Common myeloid progenitor, CD34-positive (primary cell): ENCODE data around the gene HTRA2.

Experiments
- CTCF ChIA-PET: fragments of 350-600 bp; sonication (Branson Sonifier 250); formaldehyde crosslinking; loops from one replicate; lab custom pipeline; 2021; ENCODE audit warnings: antibody characterized with exemption; lab: Charles Lee
- POLR2A ChIA-PET: fragments of 350-600 bp; sonication (Branson Sonifier 250); formaldehyde crosslinking; loops from one replicate; lab custom pipeline; 2021; ENCODE audit warnings: antibody characterized with exemption; lab: Charles Lee
- DNase-seq, 3 donors: peaks; one replicate each; pipeline versions ENCODE4 v3.0.0 to v3.0.0-alpha.2; 2013
- H3K27ac ChIP-seq, 2 experiments: 1 replicate in 1 of 2; 2 replicates in 1 of 2; pipeline ENCODE4 v1.7.0; 2013; ENCODE audit warnings: inconsistent platforms in 2 of 2, low read length in 2 of 2, mild to moderate bottlenecking in 2 of 2, low read depth in 1 of 2, moderate library complexity in 1 of 2; ENCODE audit not compliant: severe bottlenecking in 2 of 2, insufficient read depth in 1 of 2, poor library complexity in 1 of 2
- H3K27me3 ChIP-seq, 5 experiments: replicated peaks in 2 of 5; 1 replicate in 3 of 5; 2 replicates in 2 of 5; pipeline versions ENCODE4 v1.6.1 to v1.7.0; 2013; ENCODE audit warnings: low read length in 4 of 5, mild to moderate bottlenecking in 2 of 5, moderate library complexity in 2 of 5, inconsistent platforms in 1 of 5; ENCODE audit not compliant: insufficient read depth in 5 of 5, control insufficient read depth in 4 of 5
- H3K36me3 ChIP-seq, 4 experiments: 1 replicate in 2 of 4; 2 replicates in 2 of 4; pipeline versions ENCODE4 v1.6.1 to v1.7.0; 2013; ENCODE audit warnings: low read length in 3 of 4, control low read depth in 1 of 4, mild to moderate bottlenecking in 1 of 4; ENCODE audit not compliant: control insufficient read depth in 4 of 4, insufficient read depth in 4 of 4
- H3K4me1 ChIP-seq, 4 experiments: 1 replicate in 3 of 4; 2 replicates in 1 of 4; pipeline versions ENCODE4 v1.6.1 to v1.7.1; 2013; ENCODE audit warnings: low read length in 3 of 4, mild to moderate bottlenecking in 3 of 4, control low read depth in 1 of 4, inconsistent platforms in 1 of 4, moderate library complexity in 1 of 4; ENCODE audit not compliant: control insufficient read depth in 4 of 4, insufficient read depth in 4 of 4; ENCODE audit errors: control extremely low read depth in 1 of 4
- H3K4me3 ChIP-seq, 7 experiments: 1 replicate in 4 of 7; 2 replicates in 3 of 7; pipeline versions ENCODE4 v1.5.1 to v1.7.0; 2013; ENCODE audit warnings: mild to moderate bottlenecking in 7 of 7, low read length in 6 of 7, moderate library complexity in 6 of 7, inconsistent platforms in 2 of 7, low read depth in 2 of 7, control low read depth in 1 of 7; ENCODE audit not compliant: insufficient read depth in 4 of 7, control insufficient read depth in 1 of 7; ENCODE audit errors: extremely low read depth in 1 of 7
- H3K9me3 ChIP-seq, 5 experiments: 1 replicate in 4 of 5; 2 replicates in 1 of 5; pipeline versions ENCODE4 v1.6.1 to v1.7.1; 2013; ENCODE audit warnings: low read length in 4 of 5, mild to moderate bottlenecking in 2 of 5, inconsistent platforms in 1 of 5, low read depth in 1 of 5, moderate library complexity in 1 of 5; ENCODE audit not compliant: control insufficient read depth in 4 of 5, insufficient read depth in 2 of 5; ENCODE audit errors: control extremely low read depth in 1 of 5
- WGBS: methylation state at CpG from one replicate; pipeline ENCODE4 v1.1.5; 2013; ENCODE audit not compliant: insufficient coverage; 5-methylcytosine and 5-hydroxymethylcytosine counted together

The HTRA2 gene

DNA sequence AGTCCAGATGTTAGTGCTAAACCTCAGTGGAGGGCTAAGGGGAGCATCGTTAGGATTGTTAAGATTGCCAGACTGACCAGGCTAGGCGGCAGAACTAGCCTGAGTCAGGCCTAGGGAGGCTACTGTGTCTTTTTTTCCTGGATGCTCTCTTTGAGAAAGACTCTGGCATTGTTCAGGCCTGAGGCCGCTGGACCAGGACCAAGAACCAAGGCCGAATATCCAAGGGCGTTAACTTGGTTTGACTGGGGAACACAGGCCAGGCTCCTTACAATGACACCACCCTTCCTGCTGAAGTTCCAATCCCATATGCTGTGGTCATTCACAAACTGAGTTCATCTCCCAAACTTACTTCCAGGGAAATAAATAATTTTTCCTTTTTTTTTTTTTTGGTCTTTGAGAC lies 10.6 kb downstream of the HTRA2 start:
- POLR2A ChIA-PET: no interaction called here
- peaks cover 0 to 3% (median 0%) of the 10 kb centered on the region in 4 experiments for H3K36me3 ChIP-seq
- H3K9me3 ChIP-seq: no peaks in the 10 kb centered on the region
- H3K27ac ChIP-seq: no peak overlapping the region
- CTCF ChIA-PET: interaction anchor here (1.0 to 13.7 kb wide), 6 partner anchors 10 to 46 kb away, joined by 3 to 210 read pairs (median 5); no protein-coding TSS in a partner anchor
- H3K4me3 ChIP-seq: no peak overlapping the region
- H3K27me3 ChIP-seq: no peaks in the 10 kb centered on the region
- DNase-seq: no peak
- 100% methylated on average over 5 of the region's 5 CpGs for WGBS
- H3K4me1 ChIP-seq: peaks cover 19 to 46% (median 24%) of the 10 kb centered on the region in 4 experiments

DNA sequence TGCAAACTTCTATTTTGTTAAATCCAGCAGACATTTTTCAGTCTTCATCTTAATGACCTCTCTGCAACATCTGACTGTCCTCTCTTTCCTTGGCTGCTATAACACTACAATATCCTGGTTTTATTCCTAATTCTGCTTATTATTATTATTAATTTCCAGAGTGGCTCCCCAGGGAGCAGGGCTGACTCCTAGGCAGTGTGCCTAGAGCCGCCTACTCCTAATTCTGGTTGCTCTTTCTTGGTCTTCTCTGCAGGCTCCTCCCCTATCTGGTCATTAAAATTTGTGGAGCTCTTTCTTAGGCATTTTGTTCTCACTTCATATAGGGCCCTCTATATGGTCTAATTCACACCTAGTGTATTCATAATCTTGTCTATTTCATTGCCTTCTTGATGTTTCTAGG lies 13.2 kb downstream of the HTRA2 start:
- 86% methylated on average over 1 of the region's 1 CpG for WGBS
- Histone ChIP-seq H3K36me3 (no peaks in the 10 kb centered on the region), H3K4me1 (peaks cover 18 to 35% (median 22%) of the 10 kb centered on the region in 4 experiments), H3K27me3 (no peaks in the 10 kb centered on the region), H3K4me3 (no peak overlapping the region), H3K27ac (no peak overlapping the region), H3K9me3 (no peaks in the 10 kb centered on the region)
- ChIA-PET POLR2A (no interaction called here), CTCF (interaction anchor here (0.6 to 5.1 kb wide), 5 partner anchors 8 to 45 kb away, joined by 3 to 50 read pairs (median 4); no protein-coding TSS in a partner anchor)
- DNase-seq: no peak

DNA sequence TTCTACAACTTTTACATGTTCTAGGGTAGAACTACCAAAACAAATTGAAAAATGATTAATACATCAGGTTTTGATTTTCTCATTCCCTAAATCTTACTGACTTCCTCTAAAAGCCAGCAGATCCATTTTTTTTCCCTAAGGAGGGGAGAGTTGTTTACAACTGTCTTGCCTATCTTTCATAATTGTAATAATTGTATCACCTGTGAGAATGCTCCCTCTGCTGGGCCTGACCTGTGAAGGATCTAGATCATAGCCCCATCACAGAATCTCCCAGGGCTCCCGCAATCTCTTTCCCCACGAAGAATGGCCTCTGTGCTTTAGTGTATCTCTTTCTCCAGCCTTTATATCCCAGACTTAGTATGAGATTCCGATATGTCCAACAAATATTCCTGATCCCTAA lies 14.9 kb downstream of the HTRA2 start:
- 90% methylated on average over 3 of the region's 3 CpGs for WGBS
- Histone ChIP-seq H3K36me3 (no peaks in the 10 kb centered on the region), H3K9me3 (no peaks in the 10 kb centered on the region), H3K27ac (no peak overlapping the region), H3K4me3 (no peak overlapping the region), H3K27me3 (no peaks in the 10 kb centered on the region), H3K4me1 (peaks cover 6 to 34% (median 19%) of the 10 kb centered on the region in 4 experiments)
- ChIA-PET POLR2A (no interaction called here), CTCF (interaction anchor here (0.8 to 5.1 kb wide), 9 partner anchors 10 to 62 kb away, joined by 3 to 50 read pairs (median 3); partner anchors contain the start of genes CCDC142 and TTC31)
- no peak for DNase-seq

DNA sequence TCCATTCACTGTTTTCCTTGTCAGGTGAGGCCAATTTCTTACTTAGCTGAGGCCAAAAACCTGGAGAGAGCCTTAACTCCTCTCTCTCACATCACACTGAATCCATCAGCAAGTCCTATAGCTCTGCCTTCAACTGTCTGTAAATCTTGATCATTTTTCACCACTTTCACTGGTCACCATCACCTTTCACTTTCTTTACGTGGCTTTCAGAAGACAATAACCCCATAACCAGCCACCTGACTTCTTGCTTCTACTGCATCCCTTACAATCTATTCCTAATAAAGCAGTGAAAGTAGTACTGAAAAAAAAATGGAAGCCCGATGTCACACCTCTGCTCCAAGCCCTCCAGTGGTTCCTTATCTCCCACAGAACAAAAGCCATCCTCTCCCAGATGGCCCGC lies 16.3 kb downstream of the HTRA2 start:
- ChIA-PET POLR2A (no interaction called here), CTCF (interaction anchor here (1.1 to 5.1 kb wide), 5 partner anchors 12 to 63 kb away, joined by 4 to 50 read pairs (median 6); partner anchors contain the start of genes CCDC142 and TTC31)
- Histone ChIP-seq H3K9me3 (no peaks in the 10 kb centered on the region), H3K4me3 (no peak overlapping the region), H3K36me3 (no peaks in the 10 kb centered on the region), H3K27me3 (no peaks in the 10 kb centered on the region), H3K27ac (no peak overlapping the region), H3K4me1 (peaks cover 6 to 39% (median 22%) of the 10 kb centered on the region in 4 experiments)
- DNase-seq: no peak
- WGBS: 97% methylated on average over 3 of the region's 3 CpGs

- DNase-seq: no peak
- ChIA-PET CTCF (interaction anchor here (0.9 to 1.7 kb wide), 8 partner anchors 10 to 73 kb away, joined by 3 to 5 read pairs (median 3); partner anchors contain the start of genes CCDC142 and TTC31), POLR2A (no interaction called here)
- Histone ChIP-seq H3K4me3 (peak overlapping the region; percentile 67 to 89 (median 76)), H3K36me3 (peaks cover 0 to 3% (median 0%) of the 10 kb centered on the region in 4 experiments), H3K27me3 (no peaks in the 10 kb centered on the region), H3K9me3 (no peaks in the 10 kb centered on the region), H3K4me1 (peaks cover 6 to 49% (median 35%) of the 10 kb centered on the region in 4 experiments), H3K27ac (peak overlapping the region in 1 of 2 experiments; percentile 59)
- WGBS: 32% methylated on average over 26 of the region's 26 CpGs
Observed at GRCh38 chr2:74548285-74548899, 18.7 kb downstream of the HTRA2 start.

DNA sequence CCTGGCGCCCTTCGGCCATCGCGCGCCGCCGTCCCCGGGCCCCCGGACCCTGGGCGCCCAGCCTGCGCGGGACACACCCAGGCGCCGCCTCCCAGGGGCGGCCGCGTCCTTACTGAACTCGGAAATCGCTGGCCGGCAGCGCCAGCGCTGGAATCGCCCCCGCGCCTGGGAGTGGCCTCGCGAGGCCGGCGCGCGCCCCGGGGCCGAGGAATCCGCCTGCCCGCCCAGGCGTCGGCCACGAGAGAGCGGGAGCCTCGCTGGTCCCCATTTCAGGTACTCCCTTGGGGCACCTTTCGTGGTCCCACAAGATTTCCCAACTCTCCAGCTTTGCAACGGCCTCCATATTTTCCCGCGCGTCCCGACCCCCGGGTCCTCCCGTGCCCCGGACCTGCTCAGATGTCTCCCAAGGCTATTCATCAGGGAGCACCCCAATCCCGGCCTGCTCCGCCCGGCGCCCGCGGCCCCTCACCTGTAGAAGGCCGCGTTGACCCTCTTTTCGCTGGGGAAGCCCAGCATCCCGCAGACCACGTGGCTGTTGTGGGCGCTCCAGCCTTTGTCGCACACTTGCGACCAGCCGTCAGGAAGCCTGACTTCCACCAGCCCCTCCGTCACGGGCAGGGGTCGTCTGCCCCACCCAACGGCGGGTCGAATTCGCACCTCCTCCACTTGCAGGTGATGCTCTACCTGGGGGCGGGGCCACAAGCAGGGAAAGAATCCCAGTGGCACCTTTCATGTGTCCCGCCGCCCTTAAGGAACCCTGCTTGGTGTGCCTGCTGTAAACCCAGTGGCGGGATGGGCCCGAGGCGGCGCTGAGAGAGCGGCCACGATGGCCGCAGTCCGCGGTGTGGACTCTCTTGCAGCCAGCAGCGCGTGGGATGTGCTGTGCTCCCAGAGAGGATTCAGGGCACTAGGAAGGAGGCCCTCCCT lies 19.4 kb downstream of the HTRA2 start:
- Histone ChIP-seq H3K36me3 (peaks cover 0 to 3% (median 0%) of the 10 kb centered on the region in 4 experiments), H3K4me1 (peaks cover 6 to 57% (median 41%) of the 10 kb centered on the region in 4 experiments), H3K9me3 (no peaks in the 10 kb centered on the region), H3K27ac (peak overlapping the region in 1 of 2 experiments; percentile 59), H3K4me3 (peak overlapping the region; percentile 67 to 89 (median 76)), H3K27me3 (no peaks in the 10 kb centered on the region)
- CTCF ChIA-PET: interaction anchor here (0.9 to 3.4 kb wide), 9 partner anchors 10 to 66 kb away, joined by 3 to 22 read pairs (median 3); partner anchors contain the start of genes CCDC142 and TTC31
- WGBS: under 1% methylated on average over 82 of the region's 85 CpGs
- peak in 1 of 3 donors; percentile 37 for DNase-seq
- POLR2A ChIA-PET: no interaction called here
